HL-60 (cell line): ENCODE data around the gene ZBTB46.

ENCODE experiments used
- DNase-seq, 2 experiments: peaks; one replicate each; pipeline ENCODE4 v3.0.0-alpha.2; 2010 to 2020; ENCODE audit warnings: low read depth in 1 of 2, low spot score in 1 of 2
- H3K27ac ChIP-seq: fragments of 250-450 bp; sonication (Bioruptor Pico); replicated peaks from 2 replicates; pipeline ENCODE4 v1.5.1; 2020; ENCODE audit warnings: mild to moderate bottlenecking, moderate library complexity
- H3K27me3 ChIP-seq: fragments of 250-450 bp; sonication (Bioruptor Pico); 2 replicates; pipeline ENCODE4 v1.5.1; 2021; ENCODE audit warnings: mild to moderate bottlenecking, moderate library complexity; ENCODE audit not compliant: insufficient read depth, poor library complexity, severe bottlenecking
- H3K4me3 ChIP-seq: replicated peaks from 2 replicates; pipeline ENCODE4 v1.5.1; 2011; ENCODE audit warnings: mild to moderate bottlenecking, control low read depth, low read length; ENCODE audit not compliant: insufficient read depth
- CTCF ChIP-seq: IDR thresholded peaks from one replicate; pipeline ENCODE4 v1.5.1; 2011; ENCODE audit warnings: low read length, control low read depth, inconsistent platforms; ENCODE audit not compliant: insufficient read depth
- GABPA ChIP-seq: IDR thresholded peaks from 2 replicates; pipeline ENCODE4 v1.6.1; 2012; ENCODE audit warnings: low read depth
- POLR2AphosphoS5 ChIP-seq: IDR thresholded peaks from 2 replicates; pipeline ENCODE4 v1.6.1; 2012; ENCODE audit warnings: low read depth
- REST ChIP-seq: IDR thresholded peaks from 2 replicates; pipeline ENCODE4 v1.6.1; 2012; ENCODE audit warnings: low read depth; ENCODE audit not compliant: insufficient replicate concordance
- SPI1 ChIP-seq: IDR thresholded peaks from 2 replicates; pipeline ENCODE4 v1.6.1; 2012; ENCODE audit warnings: low read depth, mild to moderate bottlenecking, borderline replicate concordance

ZBTB46 gene

GRCh38 chr20:63768591-63769515, 62.2 kb downstream of the ZBTB46 start:
- Histone ChIP-seq H3K4me3 (no peak overlapping the region), H3K27ac (no peak overlapping the region), H3K27me3 (no peaks in the 10 kb centered on the region)
- TF ChIP-seq CTCF (no peak), POLR2AphosphoS5 (no peak), GABPA (no peak), SPI1 (no peak), REST (no peak)
- no peak for DNase-seq

- Histone ChIP-seq H3K27ac (no peak overlapping the region), H3K27me3 (no peaks in the 10 kb centered on the region), H3K4me3 (no peak overlapping the region)
- no peak for TF ChIP-seq SPI1
- TF ChIP-seq REST: no peak
- no peak for TF ChIP-seq CTCF
- TF ChIP-seq GABPA: no peak
- no peak for TF ChIP-seq POLR2AphosphoS5
- no peak for DNase-seq
Measured at GRCh38 chr20:63767886-63768285, 63.2 kb downstream of the ZBTB46 start.

- no peak overlapping the region for H3K4me3 ChIP-seq
- no peak for DNase-seq
- no peak for TF ChIP-seq CTCF
- no peak for TF ChIP-seq GABPA
- no peak for TF ChIP-seq SPI1
- TF ChIP-seq POLR2AphosphoS5: no peak
- TF ChIP-seq REST: no peak
- no peaks in the 10 kb centered on the region for H3K27me3 ChIP-seq
- no peak overlapping the region for H3K27ac ChIP-seq
Measured at GRCh38 chr20:63767456-63767855, 63.6 kb downstream of the ZBTB46 start.
